Measurements from ENCODE around the gene PIK3R5.

Gene PIK3R5

DNA sequence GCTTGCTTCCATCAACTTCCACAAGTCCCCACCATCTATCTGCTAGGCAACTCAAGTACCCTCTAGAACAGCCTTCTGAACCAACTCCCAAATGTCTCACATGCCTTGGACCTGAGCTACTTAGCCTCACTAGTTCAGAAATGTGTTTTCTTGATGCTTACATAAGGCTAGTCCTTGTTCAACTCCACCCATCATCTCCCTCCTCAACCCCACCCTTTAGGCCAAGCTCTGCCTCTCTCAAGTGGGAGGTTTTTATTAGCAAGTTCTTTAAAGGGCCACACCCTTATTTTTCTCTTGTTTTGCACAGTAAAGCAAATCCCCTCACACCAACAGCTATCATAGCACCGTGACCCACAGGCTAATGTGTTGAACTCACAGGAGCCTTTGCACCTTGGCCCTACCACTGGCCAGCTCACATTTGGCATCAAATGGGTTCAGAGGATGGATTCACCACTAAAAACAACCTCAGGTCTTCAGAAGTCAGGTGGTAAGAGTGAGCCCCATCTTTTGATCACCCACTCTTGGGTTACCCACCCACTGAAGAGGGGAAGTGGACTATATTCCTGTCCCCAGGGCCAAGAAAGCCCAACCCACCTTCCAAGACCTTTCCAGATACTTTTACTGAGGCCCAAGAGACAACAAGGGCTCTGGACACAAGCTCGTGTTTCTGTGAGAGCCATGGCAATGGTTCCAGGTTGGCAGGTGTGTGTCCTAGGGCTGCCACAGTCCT is 12.2 kb downstream of the PIK3R5 start:
- no peak for DNase-seq (ENCODE audit: low spot score)

DNA sequence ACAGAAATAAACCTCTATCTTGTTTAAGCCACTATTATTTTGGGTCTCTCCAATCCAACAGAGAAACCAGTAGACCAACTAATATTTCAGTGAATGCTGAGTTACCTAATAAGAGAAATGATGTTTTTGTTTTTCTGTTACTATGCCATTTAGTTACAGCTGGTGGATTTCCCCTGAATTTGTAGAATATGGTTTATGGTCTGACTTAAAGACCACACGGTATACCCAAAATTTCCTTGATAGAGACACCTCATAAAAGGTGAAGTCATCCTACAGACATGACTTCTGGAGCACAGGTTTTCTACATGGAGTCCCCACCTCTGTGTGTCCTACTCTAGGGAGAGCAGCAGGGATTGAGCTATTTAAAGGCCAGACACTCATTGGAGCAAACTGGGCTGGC is 13.3 kb downstream of the PIK3R5 start:
- no peak for DNase-seq (ENCODE audit: low spot score)

DNA sequence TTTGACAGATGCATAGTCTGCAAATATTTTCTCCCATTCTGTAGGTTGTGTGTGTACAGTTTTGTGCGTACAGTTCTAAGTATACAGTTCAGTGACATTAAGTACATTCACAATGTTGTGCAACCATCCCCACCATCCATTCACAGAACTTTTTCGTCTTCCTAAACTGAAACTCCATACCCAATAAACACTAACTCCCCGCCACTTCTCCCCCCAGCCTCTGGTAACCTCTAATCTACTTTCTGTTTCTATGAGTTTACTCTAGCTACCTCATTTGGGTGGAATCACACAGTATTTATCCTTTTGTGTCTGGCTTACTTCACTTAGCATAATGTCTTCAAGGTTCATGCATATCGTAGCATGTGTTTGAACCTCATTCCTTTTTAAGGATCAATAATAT is 14.3 kb downstream of the PIK3R5 start:
- no peak for DNase-seq (ENCODE audit: low spot score)

DNA sequence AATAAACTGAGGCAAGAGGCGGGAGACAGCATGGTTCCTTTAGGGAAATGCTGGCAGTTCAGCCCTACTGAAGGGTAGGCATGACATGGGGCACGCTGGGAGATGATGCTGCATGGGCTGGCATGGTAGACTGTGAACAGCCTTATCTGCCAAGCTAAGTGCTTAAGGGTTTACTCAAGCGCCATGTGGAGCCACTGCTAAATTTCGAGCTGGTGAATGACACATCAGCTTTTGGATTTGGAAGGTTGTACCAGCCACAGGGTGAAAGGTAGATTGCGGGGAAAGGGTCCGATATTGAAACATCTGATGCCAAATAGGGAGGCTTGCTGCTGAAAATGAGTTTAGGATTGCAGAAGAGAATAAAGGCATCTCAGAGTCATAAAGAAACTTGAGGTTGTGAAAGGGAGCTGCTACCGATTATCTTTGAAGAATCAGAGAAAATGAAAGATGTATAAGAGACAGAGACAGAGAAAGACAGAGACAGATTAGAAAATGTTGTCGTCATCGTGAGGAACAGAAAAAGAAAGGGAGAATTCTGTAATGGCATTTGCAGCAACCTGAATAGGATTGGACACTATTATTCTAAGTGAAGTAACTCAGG is 16.3 kb downstream of the PIK3R5 start:
- DNase-seq (ENCODE audit: low spot score) = no peak

DNA sequence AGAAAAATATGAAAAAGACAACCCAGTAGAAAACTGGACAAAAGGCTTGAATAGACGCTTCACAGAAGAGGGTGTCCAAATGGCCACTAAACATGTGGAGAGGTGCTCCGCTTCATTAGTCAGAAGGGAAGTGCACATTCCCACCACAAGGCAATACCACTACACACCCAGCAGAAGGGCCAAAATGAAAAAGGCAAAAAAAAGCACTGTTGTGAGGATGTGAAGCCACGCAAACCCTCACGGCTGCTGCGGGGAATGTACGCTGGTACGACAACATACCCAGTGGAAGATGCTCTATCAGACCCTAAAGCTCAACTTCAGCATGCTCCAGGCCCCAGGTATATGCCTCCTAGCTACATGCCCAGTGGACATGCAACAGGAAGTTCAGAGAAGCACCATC is 17.0 kb downstream of the PIK3R5 start:
- DNase-seq (ENCODE audit: low spot score) = no peak

DNA sequence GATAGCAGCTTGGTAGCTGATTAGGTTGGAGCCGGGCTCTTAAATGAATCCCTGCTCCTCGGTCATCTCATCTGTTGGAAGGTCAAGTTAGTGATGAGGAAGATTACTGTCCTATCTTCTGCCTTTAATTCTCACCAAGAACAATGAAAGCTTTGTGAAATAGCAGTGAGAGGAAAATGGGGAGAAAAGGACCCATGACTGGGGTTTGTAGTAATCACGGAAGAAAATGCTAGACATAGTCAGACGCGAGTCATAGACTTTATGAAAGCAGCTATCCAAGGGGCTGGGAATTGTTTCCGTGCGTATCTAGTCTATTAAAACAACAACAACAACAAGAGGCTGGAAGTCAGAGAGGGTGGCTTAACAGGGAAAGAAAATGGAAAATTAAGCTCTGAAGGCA is 18.3 kb downstream of the PIK3R5 start:
- no peak for DNase-seq (ENCODE audit: low spot score)

DNA sequence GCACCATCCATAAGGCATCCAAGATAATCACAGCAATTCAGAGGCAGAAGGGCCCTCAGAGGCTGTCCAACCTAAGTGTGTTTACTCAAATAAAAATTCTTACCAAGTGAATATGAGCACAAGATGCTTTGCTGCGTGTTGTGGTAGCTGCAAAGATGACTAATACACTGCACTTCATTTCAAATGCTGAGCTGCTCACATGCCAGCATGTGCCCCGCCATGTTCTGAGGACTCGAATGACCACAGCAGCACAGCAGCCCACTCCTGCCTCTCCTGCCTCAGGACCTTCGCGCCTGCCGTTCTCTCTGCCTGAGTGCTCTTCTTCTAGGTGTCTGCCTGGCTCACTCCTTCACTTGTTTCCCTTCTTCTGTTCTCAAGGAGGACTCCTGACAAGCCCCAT is 19.0 kb downstream of the PIK3R5 start:
- no peak for DNase-seq (ENCODE audit: low spot score)

DNA sequence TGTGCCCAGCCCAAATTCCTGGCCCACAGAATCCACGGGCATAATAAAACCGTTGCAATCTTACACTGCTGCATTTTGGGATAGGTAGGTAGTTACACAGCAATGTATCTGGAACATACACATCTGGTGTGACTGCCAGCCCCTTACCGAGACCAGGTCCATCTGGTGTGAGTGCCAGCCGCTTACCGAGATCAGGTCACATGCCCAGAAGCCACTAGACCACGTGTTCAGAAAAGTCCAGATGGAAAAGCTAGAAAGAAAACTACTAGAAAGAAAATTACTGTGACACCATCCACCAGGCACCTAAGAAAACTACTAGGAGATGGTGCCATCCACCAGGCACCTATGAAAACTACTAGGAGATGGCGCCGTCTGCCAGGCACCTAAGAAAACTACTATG is 19.4 kb downstream of the PIK3R5 start:
- DNase-seq (ENCODE audit: low spot score) = no peak

DNA sequence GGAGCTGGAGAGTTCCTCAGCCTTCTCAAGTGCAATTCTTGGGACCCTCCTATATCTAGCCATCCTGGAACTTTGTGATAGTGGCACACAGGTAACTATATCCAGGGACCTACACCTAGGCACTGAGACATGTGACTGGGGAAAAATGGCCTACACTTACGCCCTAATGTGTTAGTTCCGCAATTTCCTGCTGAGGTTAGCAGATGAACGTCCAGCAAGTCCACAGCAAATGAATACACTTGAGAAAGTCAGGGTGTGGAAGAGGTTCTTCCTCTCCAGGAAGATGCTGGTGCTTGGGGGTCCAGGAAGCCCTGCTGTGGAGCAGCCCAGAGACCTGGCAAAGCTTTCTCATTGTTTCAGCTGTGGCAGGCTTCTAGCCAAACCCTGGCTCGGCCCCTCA is 20.8 kb downstream of the PIK3R5 start:
- DNase-seq (ENCODE audit: low spot score) = peak; percentile 52

DNA sequence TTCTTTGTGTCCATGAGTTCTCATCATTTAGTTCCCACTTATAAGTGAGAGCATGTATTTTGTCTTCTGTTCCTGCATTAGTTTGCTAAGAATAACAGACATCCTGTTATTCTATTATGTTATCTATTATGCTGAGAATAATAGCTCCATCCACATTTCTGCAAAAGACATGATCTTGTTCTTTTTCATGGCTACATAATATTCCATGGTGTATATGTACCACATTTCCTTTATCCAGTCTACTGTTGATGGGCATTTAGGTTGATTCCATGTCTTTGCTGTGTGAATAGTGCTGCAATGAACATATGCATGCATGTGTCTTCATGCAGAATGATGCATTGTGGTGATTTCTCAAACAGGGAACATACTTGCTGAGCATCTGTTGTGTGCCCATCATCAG is 21.4 kb downstream of the PIK3R5 start:
- no peak for DNase-seq (ENCODE audit: low spot score)

DNA sequence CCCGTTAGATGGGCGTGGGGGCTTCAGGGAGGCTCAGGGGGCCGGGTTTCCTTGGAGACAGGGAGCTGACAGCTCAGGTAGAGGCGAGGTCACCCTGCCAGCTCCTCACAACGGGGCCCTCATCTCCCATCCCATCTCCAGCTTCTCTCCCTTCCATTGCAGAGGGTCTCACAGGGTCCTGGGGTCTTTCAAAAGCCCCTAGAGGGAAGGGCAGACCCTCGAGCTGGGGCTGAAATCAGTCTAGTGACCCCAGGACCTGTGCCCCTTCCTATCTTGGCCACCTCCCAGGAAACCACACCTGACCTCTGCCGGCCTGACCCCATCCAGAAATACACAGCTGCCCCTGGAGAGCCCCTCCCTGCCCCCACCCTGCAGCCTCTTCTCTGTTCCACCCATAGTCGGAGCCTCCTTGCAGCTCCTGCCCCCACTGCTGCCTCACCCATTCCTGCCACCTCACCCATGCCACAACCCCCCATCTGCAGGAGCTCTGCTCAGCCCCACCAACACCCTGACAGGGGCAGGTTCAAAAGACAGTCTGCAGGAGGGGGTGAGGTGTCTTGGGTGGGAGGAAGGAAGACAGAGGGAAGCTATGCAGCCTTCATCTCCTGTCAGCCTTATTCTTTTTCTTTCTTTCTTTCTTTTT is 23.4 kb downstream of the PIK3R5 start:
- DNase-seq (ENCODE audit: low spot score) = no peak

DNA sequence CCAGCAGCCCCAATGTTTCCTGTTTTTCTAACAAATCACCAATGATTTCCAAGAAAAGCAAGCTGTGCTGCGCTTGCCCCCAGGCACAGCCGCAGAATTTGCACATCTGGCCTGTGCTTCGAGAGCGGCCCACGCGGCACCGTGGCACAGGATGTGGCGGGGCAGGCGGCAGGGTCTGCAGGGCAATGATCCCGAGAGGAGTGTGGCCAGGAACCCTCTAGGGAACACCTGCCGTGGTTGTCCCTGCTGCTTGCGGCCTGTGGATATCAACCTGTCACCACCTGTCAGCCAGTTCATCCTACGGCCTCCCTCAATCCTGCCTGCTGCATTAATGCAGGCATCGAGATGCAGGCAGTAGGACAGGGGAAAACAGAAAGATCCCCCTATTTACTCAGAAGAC is 24.0 kb downstream of the PIK3R5 start:
- no peak for DNase-seq (ENCODE audit: low spot score)

DNA sequence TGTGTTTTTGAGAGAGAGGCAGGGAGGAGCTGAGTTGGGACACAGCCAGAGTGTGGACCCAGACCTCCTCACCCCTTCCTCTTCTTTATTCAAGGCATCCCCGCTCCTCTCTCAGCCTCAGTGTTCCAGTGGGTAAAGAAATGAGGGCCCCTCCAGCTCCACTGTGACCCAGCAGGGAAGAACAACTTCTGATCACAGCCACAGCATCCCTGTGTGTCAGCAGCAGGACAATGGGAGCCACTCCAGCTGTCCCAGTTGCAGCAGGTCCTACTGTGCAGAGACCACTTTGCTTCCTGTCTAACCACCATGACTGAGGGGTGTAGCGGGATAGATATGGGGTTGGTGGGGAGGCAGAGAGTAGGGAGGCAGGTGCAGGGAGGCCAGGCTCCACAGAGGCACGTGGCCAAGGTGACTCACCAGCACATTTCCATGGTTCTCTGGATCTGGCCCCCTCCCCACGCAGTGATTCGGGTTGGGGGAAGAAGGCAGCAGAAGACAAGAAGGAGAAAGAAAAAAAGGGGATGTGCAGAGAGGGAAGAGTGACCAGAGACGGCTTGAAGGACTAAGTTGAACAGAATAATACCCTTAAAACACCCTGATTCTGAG is 24.5 kb downstream of the PIK3R5 start:
- no peak for DNase-seq (ENCODE audit: low spot score)

DNA sequence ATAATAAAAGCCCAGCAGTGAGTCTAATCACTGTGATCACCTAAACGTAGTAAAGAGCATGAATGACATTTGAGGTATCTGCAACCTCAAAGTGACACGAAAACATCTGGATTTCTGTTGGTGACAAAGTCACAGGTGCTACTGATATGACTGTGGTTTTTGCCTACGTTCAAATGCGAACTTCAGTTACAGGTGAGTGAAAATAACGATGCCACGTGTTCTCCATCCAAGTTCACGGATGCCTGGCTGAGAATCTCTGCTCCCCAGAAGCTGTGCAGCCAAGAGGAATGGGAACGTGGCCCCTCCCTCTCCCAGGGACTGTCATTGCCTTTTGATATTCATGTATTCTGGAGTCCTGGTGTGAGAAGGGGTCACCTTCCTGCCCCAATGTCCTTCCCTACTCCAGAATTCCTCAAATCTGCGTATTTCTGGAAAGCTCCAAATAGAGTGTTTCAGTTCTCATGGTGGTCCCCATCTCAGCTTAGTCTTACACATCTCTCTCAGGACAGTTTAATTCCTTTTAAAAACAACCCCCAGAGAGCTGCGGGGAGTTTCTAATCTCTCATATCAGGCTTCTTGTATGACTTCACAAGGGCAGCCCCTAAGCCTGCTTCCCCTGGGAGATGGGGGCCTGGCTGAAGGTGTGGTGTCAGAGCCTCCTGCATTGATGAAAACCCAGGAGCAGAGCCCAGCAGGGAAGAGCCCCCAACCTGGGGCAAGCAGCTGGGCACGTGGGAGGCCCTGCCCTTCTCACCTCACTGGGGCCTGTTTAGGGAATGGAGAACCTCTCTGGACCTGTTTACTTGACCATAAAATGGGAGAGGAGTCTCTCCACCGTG is 25.8 kb downstream of the PIK3R5 start:
- DNase-seq (ENCODE audit: low spot score) = no peak

DNA sequence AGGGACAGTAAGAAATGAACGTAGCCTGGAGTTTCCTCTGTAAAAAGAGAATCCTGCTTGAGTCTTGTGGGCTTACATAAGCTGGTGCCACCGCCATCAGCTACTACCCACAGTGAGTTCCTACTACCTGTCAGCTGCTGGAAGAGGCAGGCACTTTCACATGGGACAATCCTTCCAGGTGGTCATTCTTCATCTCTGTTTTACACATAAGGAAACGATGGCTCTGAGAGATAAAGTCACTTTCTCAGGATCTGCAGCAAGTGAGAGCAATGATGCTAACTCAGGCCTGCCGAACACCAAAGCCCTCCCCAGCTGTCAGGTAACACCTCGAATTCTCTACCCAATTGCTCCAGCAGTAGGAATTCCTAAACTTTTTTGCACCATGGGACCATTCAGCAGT is 26.6 kb downstream of the PIK3R5 start:
- no peak for DNase-seq (ENCODE audit: low spot score)

DNA sequence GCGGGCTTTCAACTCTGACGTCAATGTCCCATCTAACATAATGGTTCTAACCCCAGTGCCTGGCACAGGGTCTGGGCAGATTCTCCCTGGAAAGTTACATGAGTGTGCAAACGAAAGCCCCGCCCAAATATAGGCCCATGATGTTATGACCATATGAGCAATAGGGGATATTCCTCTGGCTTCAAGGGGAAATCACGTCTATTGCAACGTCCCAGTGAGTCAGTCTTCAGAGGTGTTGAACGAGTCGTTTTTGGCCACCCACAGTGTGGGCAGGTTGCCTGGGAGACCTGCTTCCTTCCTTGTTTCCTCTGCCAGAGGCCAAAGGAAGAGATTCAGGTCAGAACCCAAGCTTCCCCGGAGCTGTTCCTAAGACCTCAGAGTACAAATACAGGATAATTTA is 30.3 kb downstream of the PIK3R5 start:
- DNase-seq (ENCODE audit: low spot score) = no peak

DNA sequence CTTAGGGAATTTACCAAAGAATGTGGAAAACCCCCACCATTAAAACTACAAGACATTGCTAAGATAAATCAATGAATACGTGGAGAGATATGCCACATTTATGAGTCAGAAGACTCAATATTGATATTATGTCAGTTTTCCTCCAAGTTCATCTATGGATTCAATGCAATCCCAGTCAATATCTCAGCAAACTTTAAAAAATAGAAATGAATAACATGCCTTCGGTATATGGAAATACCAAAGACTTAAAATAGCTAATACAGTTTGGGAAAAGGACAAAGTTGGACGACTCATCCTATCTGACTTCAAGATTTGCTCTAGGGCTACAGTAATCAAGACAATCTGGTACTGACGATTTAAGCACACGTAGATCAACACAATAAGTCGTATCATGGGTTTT is 31.2 kb downstream of the PIK3R5 start:
- no peak for DNase-seq (ENCODE audit: low spot score)

DNA sequence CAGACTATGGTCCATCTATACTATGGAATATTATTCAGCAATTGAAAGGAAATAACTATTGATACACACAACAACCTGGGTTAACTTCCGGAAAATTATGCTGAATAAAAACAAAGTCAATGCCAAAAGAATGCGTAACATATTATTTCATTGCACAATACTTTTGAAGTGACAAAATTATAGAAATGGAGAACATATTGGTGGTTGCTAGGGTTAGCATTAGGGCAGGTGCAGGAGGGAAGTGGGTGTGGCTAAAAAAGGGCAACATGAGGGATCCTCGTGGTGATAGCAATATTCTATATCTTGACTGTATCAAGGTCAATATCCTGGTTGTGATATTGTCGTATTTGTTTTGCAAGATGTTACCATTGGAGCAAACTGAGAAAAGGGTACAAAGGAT is 34.9 kb downstream of the PIK3R5 start:
- DNase-seq (ENCODE audit: low spot score) = no peak

DNA sequence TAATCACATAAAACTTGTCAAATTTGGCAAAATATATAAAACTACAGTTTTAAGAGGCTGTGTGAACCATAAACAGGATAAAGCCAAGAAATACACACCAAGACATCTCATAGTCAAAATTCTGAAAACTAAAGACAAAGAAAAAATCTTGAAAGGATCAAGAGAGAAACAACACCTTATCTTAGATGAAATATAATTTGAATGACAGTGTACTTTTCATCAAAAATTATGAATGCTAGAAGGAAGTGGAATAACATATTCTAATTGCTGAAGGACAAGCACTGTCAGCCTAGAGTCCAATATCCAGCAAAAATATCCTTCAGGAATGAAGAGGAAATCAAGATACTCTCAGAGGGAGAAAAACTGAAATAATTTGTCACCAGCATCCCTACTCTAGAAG is 37.2 kb downstream of the PIK3R5 start:
- DNase-seq (ENCODE audit: low spot score) = no peak

DNA sequence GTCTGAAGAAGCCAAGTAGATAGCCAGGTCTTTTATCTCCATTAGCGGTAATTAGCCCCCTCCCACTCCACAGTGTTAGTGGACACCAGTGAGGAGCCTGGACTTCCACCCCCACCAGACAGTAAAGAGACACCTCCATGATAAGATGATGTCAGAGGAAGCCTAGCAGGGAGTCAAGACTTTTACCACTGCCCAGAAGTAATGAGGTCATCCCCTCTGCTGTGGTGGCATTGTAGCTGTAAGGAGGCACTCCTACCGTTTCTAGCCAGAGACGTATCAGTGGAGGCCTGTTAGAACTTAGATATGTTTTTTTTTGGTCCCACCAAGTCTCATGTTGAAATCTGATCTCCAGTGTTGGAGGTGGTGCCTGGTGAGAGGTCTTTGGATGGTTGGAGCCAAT is 38.1 kb downstream of the PIK3R5 start:
- DNase-seq (ENCODE audit: low spot score) = no peak

DNA sequence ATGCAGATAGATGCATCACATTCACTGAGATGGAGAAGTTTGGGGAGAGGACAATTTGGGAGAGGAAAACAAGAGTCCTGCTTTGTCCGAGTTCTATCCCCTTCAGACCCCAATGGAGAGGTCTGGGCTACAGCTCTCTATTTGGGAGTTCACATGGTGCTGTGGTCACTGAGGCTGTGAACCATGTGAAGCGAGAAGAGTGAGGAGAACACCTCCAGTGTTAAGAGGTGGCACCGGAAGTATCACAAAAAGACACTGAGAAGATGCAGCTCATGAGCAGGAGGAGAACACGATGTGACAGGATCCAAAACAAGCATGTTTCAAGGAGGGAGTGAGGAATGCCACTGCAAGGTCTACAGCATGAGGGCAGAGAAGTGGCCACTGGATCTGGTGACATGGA is 39.7 kb downstream of the PIK3R5 start:
- no peak for DNase-seq (ENCODE audit: low spot score)

DNA sequence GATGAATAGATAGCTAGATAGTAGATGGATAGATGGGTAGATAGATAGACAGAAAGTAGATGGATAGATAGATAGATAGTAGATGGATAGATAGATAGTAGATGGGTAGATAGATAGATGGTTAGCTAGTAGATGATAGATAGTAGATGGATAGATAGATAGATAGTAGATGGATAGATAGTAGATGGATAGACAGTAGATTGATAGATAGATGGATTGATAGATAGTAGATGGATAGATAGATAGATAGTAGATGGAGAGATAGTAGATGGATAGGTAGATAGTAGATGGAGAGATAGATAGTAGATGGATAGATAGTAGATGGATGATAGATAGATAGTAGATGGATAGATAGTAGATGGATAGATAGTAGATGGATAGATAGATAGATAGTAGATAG is 40.4 kb downstream of the PIK3R5 start:
- no peak for DNase-seq (ENCODE audit: low spot score)

Measured in Ammon's horn (tissue), 1 donor.